H1 (cell line): Measurements from ENCODE around the gene SP5. TPM values are rescaled to one million over a fixed set of nuclear protein-coding genes. Genes with fewer than 3 reads are reported as not detected.

Experiments used
- ATF2 ChIP-seq: IDR thresholded peaks from 2 replicates; pipeline ENCODE4 v1.6.1; 2012; ENCODE audit warnings: low read length, inconsistent platforms
- CBX5 ChIP-seq: fragments of 300-800, 300-1000 bp; sonication (generic); IDR thresholded peaks from 2 replicates; pipeline ENCODE4 v1.7.1; 2016; ENCODE audit warnings: antibody characterized with exemption, low read length, low read depth
- JUN ChIP-seq: IDR thresholded peaks from 2 replicates; pipeline ENCODE4 v1.6.1; 2011; ENCODE audit warnings: low read depth, mild to moderate bottlenecking, improper control_type of control experiment, low read length
- NRF1 ChIP-seq: IDR thresholded peaks from 2 replicates; pipeline ENCODE4 v1.6.1; 2011; ENCODE audit warnings: mild to moderate bottlenecking, low read depth, low read length, improper control_type of control experiment
- RAD21 ChIP-seq, 2 experiments: IDR thresholded peaks in 1 of 2; conservative IDR thresholded peaks in 1 of 2; 2 replicates each; pipeline ENCODE4 v1.6.1; 2011; ENCODE audit warnings: low read depth in 2 of 2, low read length in 2 of 2, improper control_type of control experiment in 1 of 2, inconsistent platforms in 1 of 2, mild to moderate bottlenecking in 1 of 2, moderate library complexity in 1 of 2
- RFX5 ChIP-seq: IDR thresholded peaks from 2 replicates; pipeline ENCODE4 v1.6.1; 2011; ENCODE audit warnings: low read depth, low read length, improper control_type of control experiment, borderline replicate concordance
- SRF ChIP-seq: IDR thresholded peaks from 2 replicates; pipeline ENCODE4 v1.6.1; 2011; ENCODE audit warnings: mild to moderate bottlenecking, low read depth, low read length, moderate library complexity
- polyA plus RNA-seq, 7 experiments: library from polyadenylated mRNA; depleted of rRNA in 3 of 7; stranded (reverse) in 5 of 7; unstranded in 2 of 7; fragments of >200 nt in 5 of 7; fragments of 200-250 nt in 2 of 7; gene quantifications; 1 replicate in 5 of 7; 2 replicates in 1 of 7; 4 replicates in 1 of 7; pipeline versions ENCODE4 v1.2.1 to v1.2.3, GENCODE V29; 2011 to 2013; ENCODE audit warnings: missing spikeins in 2 of 7, mixed read lengths in 2 of 7
- total RNA-seq: library from RNA; stranded (reverse); fragmentation: NEBNext Ultra II Directional; extraction: Animal tissue kit (Norgen Biotek cat#: 25700); gene quantifications from 2 replicates; pipeline ENCODE4 v1.2.1, GENCODE V29; 2021

Gene SP5
- total and polyA plus RNA-seq, 2 of the 8 experiments (the other 6 are each of a cell fraction or from before 2014, with no cell fraction given), result 0.17 TPM; not detected in 1

GRCh38 chr2:170670651-170671050, 44.5 kb upstream of the SP5 start (continued):
- TF ChIP-seq SRF, result no peak
- TF ChIP-seq JUN, result no peak
- TF ChIP-seq RAD21 (IDR thresholded peaks at IDR 0.05 in 1 of 2, conservative IDR thresholded peaks at IDR 0.05 in 1 of 2; ENCODE audit: low read depth in 2 of 2, low read length in 2 of 2), result no peak
- TF ChIP-seq ATF2, result no peak
- TF ChIP-seq RFX5, result no peak
- no peak for TF ChIP-seq NRF1
- TF ChIP-seq CBX5, result no peak
